Coronary artery (tissue), 2 donors: Measurements from ENCODE around the gene UTP4.

ENCODE experiments used
- DNase-seq: peaks from one replicate; pipeline ENCODE4 v3.0.0-alpha.2; 2017; ENCODE audit warnings: low spot score
- H3K27ac ChIP-seq, 2 donors: fragments of 200-600 bp; sonication (generic); one replicate each; pipeline ENCODE4 v1.5.1; 2016 to 2019
- H3K4me3 ChIP-seq: fragments of 200-600 bp; sonication (generic); 2 replicates; pipeline ENCODE4 v1.5.1; 2016; ENCODE audit warnings: mild to moderate bottlenecking, moderate library complexity
- CTCF ChIP-seq: fragments of 200-600 bp; sonication (generic); IDR thresholded peaks from one replicate; pipeline ENCODE4 v1.5.1; 2019; ENCODE audit warnings: antibody characterized with exemption

Gene UTP4

GRCh38 chr16:69166221-69166833 lies 33.9 kb downstream of the UTP4 start:
- DNase-seq, result no peak
- H3K27ac ChIP-seq, result no peak overlapping the region
- no peak for TF ChIP-seq CTCF
- H3K4me3 ChIP-seq, result no peak overlapping the region

- no peak for TF ChIP-seq CTCF
- no peak overlapping the region for H3K4me3 ChIP-seq
- no peak for DNase-seq
- no peak overlapping the region for H3K27ac ChIP-seq
Measured at GRCh38 chr16:69166946-69167930, 34.8 kb downstream of the UTP4 start.

GRCh38 chr16:69169051-69169450 lies 36.6 kb downstream of the UTP4 start:
- no peak for DNase-seq
- Histone ChIP-seq H3K4me3 (no peak overlapping the region), H3K27ac (no peak overlapping the region)
- TF ChIP-seq CTCF, result no peak

- H3K27ac ChIP-seq, result peak overlapping the region; percentile 83 to 88
- TF ChIP-seq CTCF, result no peak
- DNase-seq, result no peak
Measured at GRCh38 chr16:69169607-69170352, 37.3 kb downstream of the UTP4 start.

GRCh38 chr16:69171325-69172084 lies 39.1 kb downstream of the UTP4 start:
- H3K27ac ChIP-seq, result peak overlapping the region; percentile 83 to 88
- DNase-seq, result no peak

More at GRCh38 chr16:69169607-69170352, 37.3 kb downstream of the UTP4 start:
- H3K4me3 ChIP-seq, result no peak overlapping the region

More at GRCh38 chr16:69171325-69172084, 39.1 kb downstream of the UTP4 start:
- TF ChIP-seq CTCF, result no peak
- H3K4me3 ChIP-seq, result peak overlapping the region; percentile 27
